ENCODE data around the gene NPAS3.

DNA sequence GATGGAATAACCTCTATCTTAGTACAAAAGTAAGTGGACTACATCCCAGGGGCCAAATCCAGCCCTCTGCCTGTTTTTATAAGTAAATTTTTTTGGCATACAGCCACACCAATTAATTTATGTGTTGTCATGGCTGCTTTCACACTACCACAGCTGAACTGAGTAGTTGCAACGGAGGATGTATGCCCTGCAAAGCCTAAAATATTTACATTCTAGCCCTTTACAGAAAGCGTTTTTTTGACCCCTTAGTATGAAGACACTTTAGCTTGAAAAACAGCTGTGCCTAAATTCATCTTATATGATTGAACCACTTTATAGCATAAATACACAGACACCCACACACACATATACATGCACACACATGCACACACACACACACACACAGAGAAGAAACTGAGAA lies 510.6 kb downstream of the NPAS3 start:
- TF ChIP-seq POLR2A (IDR thresholded peaks at IDR 0.05): no peak
- TF ChIP-seq, protein P1, sequence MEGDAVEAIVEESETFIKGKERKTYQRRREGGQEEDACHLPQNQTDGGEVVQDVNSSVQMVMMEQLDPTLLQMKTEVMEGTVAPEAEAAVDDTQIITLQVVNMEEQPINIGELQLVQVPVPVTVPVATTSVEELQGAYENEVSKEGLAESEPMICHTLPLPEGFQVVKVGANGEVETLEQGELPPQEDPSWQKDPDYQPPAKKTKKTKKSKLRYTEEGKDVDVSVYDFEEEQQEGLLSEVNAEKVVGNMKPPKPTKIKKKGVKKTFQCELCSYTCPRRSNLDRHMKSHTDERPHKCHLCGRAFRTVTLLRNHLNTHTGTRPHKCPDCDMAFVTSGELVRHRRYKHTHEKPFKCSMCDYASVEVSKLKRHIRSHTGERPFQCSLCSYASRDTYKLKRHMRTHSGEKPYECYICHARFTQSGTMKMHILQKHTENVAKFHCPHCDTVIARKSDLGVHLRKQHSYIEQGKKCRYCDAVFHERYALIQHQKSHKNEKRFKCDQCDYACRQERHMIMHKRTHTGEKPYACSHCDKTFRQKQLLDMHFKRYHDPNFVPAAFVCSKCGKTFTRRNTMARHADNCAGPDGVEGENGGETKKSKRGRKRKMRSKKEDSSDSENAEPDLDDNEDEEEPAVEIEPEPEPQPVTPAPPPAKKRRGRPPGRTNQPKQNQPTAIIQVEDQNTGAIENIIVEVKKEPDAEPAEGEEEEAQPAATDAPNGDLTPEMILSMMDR (IDR thresholded peaks at IDR 0.05): no peak
